Measurements from ENCODE around the gene GVQW3.
"Not testable (repeated sequence)": the region's sequence is repeated elsewhere in the genome, so short reads cannot be mapped to it uniquely, and the experiment has no call there.

GVQW3 gene

GRCh38 chr11:76391021-76391420 is 9.9 kb downstream of the GVQW3 start:
- DNase-seq, result no peak

DNA sequence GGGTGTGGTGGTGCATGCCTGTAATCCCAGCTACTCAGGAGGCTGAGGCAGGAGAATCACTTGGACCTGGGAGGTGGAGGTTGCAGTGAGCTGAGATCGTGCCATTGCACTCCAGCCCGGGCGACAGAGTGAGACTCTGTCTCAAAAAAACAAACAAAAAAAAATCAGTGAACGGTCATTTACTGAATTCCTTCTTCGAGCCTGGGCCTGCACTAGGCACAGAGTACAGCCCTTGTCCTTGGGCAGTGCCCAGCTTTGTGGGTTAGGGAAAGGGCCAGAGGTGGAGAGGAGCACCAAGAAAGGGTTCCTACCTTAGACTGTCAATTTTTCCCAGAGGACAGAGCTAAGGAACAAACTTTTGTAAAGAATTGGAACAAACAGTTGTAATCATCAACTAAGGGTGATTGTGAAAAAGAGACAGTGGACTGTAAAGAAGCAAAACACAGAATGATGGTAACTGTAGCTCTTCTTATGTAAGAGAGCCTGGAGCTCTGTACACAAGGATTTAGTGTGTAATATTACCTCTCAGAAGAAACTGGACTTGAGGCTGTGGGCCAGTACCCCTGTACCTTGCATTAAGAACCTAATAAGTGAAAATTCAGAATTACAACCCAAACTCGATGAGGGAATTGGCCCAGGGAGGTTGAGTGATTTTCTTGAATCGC is 10.8 kb downstream of the GVQW3 start:
- DNase-seq, result no peak

GRCh38 chr11:76392870-76393269 is 11.7 kb downstream of the GVQW3 start:
- DNase-seq, result no peak

- DNase-seq, result no peak
Observed at GRCh38 chr11:76394411-76394810, 13.3 kb downstream of the GVQW3 start.

- DNase-seq, result no peak
Observed at GRCh38 chr11:76395296-76395695, 14.2 kb downstream of the GVQW3 start.

GRCh38 chr11:76397383-76397782 is 16.3 kb downstream of the GVQW3 start:
- no peak for DNase-seq

DNA sequence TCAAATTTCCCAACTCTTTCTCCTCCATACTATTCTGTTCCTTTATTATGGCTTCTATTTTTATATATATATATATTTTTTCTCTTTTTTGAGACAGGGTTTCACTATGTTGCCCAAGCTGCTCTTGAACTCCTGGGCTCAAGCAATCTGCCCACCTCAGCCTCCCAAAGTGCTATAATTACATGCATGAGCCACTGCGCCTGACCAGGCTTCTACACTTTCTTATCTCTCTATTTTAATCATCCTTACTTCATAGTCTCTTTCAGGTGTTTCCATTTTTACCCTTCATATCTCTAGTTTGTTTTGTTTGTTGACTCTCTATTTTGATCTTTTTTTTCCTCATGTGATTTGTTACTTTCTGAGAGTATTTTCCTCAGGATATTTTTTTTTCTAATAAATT is 19.8 kb downstream of the GVQW3 start:
- no peak for DNase-seq

GRCh38 chr11:76401484-76401883 is 20.4 kb downstream of the GVQW3 start:
- DNase-seq, result not testable (repeated sequence)

DNA sequence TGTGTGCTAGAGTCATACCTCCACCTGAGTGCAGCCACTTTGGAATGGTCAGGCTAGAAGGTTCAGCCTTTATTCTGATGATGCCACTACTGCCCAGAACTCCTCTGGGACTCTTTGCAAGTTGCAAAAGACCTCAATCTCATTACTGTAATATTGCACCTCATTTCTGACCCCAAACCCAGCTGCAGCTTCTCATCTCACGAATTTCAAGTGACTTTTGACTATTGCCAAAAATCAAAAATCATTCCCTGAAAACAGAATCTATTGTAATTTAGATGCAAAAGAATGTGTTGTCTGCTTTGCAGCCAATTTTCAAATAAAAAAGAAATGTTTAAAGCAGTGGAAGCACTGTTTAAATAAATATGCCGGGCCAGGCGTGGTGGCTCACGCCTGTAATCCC is 25.2 kb downstream of the GVQW3 start:
- no peak for DNase-seq

- DNase-seq, result no peak
Observed at GRCh38 chr11:76408171-76408965, 27.2 kb downstream of the GVQW3 start.

GRCh38 chr11:76410851-76411357 is 29.8 kb downstream of the GVQW3 start:
- no peak for DNase-seq

DNA sequence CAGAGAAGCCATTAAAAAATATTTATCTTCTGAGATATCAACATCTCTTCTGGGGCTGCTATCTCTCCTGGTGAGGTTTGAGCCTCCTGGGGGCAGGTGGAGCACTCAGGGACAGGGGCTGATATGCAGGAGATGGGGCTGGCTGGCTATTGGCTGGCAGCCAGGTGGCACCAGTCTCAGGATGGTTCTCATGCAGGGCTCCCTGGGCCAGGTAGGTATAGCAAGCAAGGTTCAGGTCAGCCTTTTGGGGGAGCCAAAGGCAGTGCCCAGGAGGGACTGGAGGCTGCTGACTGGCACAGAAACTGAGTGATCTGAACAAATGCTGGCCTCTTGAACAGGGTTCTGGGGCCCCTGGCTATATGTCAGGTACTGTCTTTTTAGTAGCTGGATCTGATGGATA is 34.0 kb downstream of the GVQW3 start:
- no peak for DNase-seq

DNA sequence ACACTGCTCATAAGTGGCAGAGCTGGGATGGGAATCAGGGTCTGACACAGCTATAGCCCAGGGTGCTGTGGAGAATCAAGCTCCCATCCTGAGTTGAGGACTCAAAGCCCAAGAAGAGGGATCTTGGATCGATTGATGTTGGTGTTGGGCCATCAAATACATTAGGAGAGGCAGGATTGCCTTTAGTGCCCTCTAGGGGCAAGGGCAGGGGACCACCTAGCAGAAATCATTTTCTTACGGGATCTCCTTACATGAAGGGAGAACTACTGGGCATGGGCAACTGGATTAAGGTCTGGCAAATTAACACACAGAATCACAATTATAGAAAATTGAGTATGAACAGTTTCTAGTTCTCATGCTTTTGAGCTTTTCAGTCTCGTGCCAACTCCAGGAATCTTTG is 38.8 kb downstream of the GVQW3 start:
- no peak for DNase-seq

- DNase-seq, result no peak
Observed at GRCh38 chr11:76424379-76424778, 43.3 kb downstream of the GVQW3 start.

GRCh38 chr11:76424891-76425290 is 43.8 kb downstream of the GVQW3 start:
- no peak for DNase-seq

- no peak for DNase-seq
Observed at GRCh38 chr11:76426660-76427059, 45.5 kb downstream of the GVQW3 start.

DNA sequence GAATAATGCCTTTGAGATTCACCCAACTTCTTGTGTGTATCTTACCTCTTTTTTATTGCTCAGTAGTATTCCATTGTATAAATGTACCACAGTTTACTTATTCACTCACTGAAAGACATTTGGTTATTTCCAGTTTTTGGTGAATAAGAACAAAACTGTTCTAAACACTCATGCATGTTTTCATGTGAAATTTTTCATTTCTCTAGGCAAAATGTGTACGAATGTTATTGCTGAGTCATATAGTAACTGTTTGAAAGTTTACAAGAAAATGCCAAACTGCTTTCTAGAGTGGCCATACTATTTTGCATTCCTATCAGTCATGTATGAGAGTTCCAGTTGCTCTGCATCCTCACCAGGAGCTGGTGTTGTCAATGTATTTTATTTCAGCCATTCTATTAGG is 54.9 kb downstream of the GVQW3 start:
- no peak for DNase-seq

DNA sequence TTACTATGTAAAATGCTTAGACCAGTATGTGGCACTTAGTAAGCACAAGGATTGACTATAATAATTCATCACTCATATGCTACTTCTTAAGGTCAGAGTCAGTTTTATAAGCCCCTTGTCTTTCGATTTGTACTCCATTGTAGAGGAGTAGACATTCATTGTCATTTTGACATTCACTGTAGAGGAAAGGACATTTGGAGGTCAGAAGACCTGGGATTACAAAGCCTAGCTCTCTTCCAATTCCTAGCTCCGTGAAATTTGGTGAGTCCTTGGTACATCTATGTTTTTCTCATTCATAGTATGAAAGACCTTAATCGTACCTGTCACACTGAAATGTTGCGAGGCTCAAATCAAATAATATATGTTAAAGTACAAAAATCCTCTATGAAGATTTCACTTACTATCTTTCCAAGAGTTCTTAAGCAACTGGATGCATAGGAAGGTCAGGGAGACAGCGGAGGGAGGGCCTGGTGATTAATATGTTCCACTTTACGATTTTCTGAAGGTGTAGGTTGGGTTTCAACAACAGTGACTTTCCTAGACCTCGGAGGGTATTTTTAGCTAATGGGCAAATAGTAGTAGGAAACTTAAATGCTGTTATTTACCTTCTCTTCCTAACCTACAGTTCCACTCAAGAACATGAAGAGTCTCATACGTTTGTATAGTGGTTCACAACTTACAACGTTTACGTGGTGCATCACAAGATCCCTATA is 62.3 kb downstream of the GVQW3 start:
- no peak for DNase-seq

- no peak for DNase-seq
Observed at GRCh38 chr11:76444065-76444383, 62.9 kb downstream of the GVQW3 start.

DNA sequence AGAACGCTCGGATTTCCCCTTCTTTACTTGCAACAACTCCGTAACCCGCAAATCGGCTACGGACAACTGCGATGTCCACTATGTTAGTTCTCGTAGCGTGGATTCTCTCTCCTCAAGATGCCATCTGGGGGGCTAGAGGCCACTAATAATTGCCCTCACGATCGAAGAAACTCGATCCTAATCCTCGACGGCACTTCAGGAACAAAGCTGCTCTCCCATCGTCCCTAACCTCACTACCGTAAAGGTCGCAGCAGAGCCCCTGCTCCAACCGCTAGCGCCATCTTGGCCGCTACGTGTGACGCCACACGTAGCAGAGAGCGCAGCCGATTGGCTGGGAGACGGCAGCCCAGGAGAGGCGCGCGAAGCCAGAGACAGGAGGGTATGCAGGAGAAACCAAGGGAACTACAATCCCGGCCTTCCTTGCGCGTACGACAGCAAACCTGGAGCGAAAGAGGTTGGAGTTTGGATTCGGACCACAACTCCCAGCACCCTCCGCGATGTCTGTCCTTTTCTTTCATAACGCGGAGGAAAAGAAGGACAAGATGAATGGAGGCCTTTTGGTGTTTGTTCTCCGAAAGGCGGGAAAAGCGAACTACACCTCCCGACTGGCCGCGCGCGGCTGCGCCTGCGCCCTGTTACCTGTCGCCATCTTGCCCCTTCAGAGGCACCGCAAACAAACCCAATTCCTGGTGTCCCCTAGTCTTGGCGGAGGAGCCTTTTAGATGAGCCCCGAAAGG is 63.4 kb downstream of the GVQW3 start, which contains the start of gene EMSY:
EMSY (plus strand) TSS at position 635 of the 737 bp plus-strand sequence. CDS start 1,921 bp downstream, outside the sequence.
- peak; percentile 97 for DNase-seq

- peak; percentile 85 for DNase-seq
Observed at GRCh38 chr11:76445121-76446084, 64.3 kb downstream of the GVQW3 start.

- DNase-seq, result no peak
Observed at GRCh38 chr11:76448506-76448905, 67.4 kb downstream of the GVQW3 start.
